ELF-1 (cell line): ENCODE data around the gene IFT52.
"Not testable (repeated sequence)": the region's sequence is repeated elsewhere in the genome, so short reads cannot be mapped to it uniquely, and the experiment has no call there.

ENCODE experiments used
- DNase-seq: peaks from one replicate; pipeline ENCODE4 v3.0.0-alpha.2; 2016; ENCODE audit warnings: low read depth, low spot score

Gene IFT52

DNA sequence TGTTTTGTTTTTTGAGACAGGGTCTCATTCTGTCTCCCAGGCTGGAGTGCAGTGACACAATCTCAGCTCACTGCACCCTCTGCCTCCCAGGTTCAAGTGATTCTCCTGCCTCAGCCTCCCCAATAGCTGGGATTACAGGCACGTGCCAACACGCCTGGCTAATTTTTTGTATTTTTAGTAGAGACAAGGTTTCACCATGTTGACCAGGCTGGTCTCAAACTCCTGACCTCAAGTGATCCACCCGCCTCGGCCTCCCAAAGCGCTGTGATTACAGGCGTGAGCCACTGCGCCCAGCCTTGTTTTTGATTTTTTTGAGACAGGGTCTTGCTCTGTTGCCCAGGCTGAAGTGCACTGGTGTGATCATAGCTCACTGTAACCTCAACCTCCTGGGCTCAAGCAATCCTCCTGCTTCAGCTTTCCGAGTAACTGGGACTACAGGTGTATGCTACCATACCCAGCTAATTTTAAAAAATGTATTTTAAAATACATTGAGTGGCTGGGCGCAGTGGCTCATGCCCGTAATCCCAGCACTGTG is 61.0 kb downstream of the IFT52 start:
- not testable (repeated sequence) for DNase-seq

DNA sequence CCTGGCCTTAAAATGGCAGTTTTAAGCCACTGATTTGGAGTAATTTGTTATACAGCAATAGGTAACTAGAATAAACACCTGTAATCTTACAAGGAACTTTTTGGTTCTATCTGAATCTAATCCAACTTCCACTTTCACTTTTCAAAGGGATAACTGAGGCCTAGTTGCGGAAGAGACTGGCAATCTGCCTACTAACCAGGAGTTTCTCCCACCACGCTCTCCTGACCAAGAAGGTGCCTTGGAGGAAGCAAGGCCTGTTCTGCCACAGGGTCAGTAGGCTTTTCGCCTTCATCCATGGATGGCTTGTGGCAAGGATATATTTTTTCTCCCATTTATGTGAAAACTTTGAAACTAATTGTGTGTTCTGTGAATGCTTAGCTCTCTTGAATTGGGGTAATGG is 63.2 kb downstream of the IFT52 start:
- no peak for DNase-seq

- DNase-seq: not testable (repeated sequence)
Measured at GRCh38 chr20:43655176-43655575, 64.4 kb downstream of the IFT52 start.

DNA sequence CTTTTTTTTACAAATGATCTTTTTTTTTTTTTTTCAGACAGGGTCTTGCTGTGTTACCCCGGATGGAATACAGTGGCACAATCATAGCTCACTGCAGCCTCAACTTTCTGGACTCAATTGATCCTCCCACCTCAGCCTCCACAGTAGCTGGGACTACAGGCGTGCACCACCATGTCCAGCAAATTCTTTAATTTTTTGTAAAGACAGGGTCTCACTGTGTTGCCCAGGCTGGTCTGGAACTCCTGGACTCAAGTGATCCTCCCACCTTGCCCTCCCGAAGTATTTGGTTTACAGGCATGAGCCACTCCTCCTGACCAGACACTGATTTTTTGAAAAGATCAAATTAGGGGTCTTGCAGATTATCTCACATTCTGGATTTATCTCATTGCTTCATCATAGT is 65.2 kb downstream of the IFT52 start:
- no peak for DNase-seq

GRCh38 chr20:43658069-43658722 is 67.5 kb downstream of the IFT52 start:
- no peak for DNase-seq

- DNase-seq: peak; percentile 37
Measured at GRCh38 chr20:43658723-43659419, 68.1 kb downstream of the IFT52 start.

DNA sequence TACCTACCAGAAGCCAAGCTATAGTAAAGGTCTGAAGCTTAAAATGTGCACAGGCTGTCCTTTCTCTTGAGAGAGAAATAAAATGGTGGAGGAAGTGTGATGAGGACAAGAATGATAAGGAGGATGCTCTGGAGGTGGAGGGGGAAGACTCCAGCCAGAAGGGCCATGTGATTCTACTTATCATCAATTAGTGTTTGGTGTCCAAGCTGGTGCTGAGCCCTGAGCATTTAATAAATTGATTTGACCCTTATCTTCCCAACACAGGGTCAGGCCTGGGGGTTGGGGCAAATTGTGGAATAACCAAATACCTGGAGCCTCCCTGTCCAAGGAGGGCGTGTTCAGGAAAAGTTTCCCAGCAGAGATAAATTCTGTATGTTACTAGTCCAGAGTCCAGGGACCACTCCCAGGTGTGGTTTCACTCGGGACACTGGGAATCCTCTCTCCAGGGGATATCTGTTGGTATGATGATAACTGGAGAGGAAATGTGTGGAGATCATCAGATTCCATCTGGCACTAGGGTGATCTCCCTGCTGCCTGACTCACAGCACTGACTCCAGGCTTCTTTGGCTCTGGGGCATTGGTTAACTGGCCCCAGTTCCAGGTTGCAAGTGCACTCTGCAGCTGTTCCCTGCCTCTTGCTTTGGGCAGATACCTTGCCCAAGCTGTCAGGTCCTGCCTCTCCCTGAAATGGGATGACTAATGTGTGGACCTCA is 72.4 kb downstream of the IFT52 start:
- DNase-seq: no peak

DNA sequence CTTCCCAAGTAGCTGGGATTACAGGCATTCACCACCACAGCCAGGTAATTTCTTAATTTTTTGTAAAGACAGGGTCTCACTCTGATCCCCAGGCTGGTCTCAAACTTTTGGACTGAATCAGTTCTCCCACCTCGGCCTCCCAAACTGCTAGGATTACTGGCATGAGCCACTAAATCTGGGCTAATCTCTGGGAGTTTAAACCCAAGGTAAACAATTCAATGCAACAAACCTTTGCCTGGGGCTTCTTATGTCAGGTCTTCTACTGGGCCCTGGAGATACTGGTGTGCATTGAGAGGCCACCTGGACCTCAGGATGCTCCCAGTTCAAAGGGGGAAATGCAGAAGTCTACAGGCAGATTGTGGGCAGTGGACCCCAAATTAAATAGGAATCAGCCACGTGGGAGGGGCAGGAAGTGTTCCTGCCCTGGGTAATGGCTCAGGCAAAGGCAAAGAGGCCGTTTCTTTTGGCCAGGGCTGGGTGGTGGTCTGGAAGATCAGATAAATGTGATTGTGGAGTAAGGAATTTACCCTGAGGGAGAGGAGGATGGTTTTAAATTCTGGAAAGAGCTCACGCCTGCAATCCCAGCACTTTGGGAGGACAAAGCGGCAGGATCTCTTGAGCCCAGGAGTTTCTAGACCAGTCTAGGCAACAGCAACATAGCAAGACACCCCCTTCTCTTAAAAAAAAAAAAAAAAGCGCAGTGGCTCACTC is 74.9 kb downstream of the IFT52 start:
- DNase-seq: peak; percentile 93

- peak; percentile 80 for DNase-seq
Measured at GRCh38 chr20:43666376-43667328, 75.9 kb downstream of the IFT52 start, which contains the start of gene MYBL2. Gene MYBL2 (plus strand): TSS chr20:43667114. CDS start chr20:43667284, 170 bp downstream.

DNA sequence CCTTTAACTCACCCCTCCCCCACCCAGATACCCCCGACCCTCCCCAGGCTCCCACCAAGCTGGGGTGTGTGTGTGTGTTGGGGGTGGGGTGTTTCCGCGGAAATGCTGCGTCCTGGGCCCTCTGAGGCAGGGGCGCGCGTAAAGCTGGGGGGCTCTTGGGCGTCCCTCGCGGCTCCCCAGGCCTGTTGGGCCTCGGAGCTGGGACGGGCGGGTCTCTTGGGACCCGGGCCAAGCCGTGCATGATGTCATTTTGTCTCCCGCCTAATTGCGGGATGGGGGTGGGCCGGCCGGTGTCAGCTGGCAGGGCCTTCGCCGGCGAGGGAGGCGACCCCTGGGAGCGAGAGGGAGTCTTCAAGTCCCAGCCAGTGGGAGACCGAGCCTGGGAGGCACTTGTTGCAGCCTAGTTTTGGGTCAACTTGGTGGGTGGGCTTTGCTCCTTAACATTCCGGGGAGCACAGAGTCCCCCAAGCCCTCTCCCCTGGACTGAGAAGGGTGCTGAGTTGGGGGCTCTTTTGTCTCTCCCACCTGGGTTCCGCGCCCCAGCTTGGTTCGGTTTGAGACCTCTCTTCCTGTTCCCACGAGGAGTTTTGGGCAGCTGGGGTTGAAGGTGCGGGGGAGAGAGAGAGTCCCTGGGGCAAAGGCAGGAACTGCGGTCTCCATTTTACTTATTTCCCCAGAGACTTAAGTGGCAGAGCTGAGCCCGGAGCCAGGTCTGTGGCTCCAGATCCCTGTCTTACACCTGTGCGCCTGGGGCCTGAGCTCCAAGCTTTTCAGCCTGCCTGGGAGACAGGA is 76.8 kb downstream of the IFT52 start:
- DNase-seq: peak; percentile 78

- DNase-seq: no peak
Measured at GRCh38 chr20:43669332-43669731, 78.6 kb downstream of the IFT52 start.

- DNase-seq: no peak
Measured at GRCh38 chr20:43670423-43670822, 79.7 kb downstream of the IFT52 start.

GRCh38 chr20:43676368-43676767 is 85.6 kb downstream of the IFT52 start:
- no peak for DNase-seq

DNA sequence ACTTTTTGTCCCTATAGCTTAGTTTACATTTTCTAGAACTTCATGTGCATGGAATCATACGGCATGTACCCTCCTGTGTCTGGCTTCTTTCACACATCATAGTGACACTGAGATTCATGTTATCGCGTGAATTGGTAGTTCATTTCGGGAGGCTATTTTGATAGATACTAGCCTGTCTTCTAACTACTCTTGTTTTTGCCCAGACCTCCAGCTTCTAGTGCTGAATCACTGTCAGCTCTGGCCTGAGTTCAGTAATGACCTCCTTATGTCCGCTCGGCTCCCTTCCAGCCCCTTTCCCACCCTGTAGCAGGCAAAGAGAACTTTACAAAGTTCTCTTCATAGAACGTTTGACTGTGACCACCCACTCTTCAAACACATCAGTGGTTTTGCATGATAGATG is 90.2 kb downstream of the IFT52 start:
- no peak for DNase-seq

GRCh38 chr20:43681468-43681942 is 90.8 kb downstream of the IFT52 start:
- DNase-seq: no peak

DNA sequence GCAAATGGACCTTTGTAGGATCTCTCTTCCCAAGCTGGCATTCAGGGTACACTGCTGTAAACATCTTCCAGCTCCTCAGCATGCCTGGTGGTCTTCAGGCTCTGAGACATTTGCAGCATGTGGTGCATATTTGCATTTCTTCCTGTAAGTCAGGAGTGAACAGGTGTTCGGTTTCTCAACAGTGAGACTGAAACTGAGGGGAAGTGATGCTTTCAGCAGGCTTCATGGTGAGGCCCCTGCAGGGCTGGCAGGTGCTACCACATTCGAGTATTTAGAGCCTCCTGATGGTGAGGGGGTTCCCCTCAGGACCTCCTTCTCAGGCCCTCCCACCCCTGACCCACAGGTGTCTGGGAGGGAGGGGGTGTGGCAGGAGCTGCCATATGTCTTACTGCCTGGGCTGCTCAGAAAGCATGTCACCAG is 91.3 kb downstream of the IFT52 start:
- DNase-seq: no peak

DNA sequence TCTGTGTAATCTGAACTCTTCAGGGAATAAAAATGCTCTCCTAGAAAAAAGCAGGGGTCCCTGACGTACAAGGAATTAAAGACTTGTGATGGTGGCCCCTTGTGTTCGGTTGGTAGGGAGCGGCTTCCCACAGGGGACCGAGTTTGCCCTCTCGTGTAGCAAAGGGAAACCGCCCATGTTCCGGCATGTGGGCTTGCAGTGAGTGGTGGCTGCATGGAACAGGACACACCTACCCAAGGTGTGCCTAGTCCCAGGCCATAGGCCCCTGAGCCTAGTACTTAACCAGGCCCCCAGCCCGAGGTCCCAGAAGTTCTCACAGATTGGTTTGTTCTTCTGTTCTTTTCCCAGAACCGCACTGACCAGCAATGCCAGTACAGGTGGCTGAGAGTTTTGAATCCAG is 91.7 kb downstream of the IFT52 start:
- no peak for DNase-seq

GRCh38 chr20:43686820-43687219 is 96.1 kb downstream of the IFT52 start:
- no peak for DNase-seq

DNA sequence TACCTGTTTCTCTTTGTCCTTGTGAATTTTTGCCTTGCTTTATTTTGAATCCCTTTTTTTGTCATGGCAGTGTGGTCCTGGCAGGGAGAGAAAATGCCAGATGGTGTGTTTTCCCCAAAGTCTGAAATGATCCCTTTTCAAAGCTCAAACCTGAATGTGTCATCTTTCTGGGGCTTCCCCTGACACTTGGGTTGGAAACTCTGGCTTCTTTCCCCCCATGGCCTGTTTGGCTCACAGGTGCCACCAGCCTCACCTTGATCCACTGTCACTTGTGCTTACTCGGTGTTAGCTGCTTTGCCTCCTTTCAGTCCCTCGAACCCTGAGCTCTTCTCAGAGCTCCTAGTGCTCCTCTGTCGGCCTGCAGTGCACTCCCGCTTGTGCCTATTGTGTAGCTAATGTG is 98.4 kb downstream of the IFT52 start:
- DNase-seq: no peak
